ENCODE measurements around the gene FBXW7.

The FBXW7 gene

GRCh38 chr4:152321923-152322322 is 214.0 kb downstream of the FBXW7 start:
- no peak for DNase-seq

- DNase-seq: no peak
Measured at GRCh38 chr4:152321398-152321797, 214.5 kb downstream of the FBXW7 start.

- no peak for DNase-seq
Measured at GRCh38 chr4:152316969-152317368, 218.9 kb downstream of the FBXW7 start.

- no peak for DNase-seq
Measured at GRCh38 chr4:152310257-152310656, 225.6 kb downstream of the FBXW7 start.

- peak; percentile 54 to 93 for DNase-seq
Measured at GRCh38 chr4:152309418-152309817, 226.5 kb downstream of the FBXW7 start.

- peak; percentile 56 to 89 for DNase-seq
Measured at GRCh38 chr4:152308951-152309350, 226.9 kb downstream of the FBXW7 start.

- DNase-seq: no peak
Measured at GRCh38 chr4:152307669-152308068, 228.2 kb downstream of the FBXW7 start.

- DNase-seq: no peak
Measured at GRCh38 chr4:152306541-152306940, 229.4 kb downstream of the FBXW7 start.

- DNase-seq: no peak
Measured at GRCh38 chr4:152304220-152304619, 231.7 kb downstream of the FBXW7 start.

GRCh38 chr4:152301381-152301780 is 234.5 kb downstream of the FBXW7 start:
- DNase-seq: no peak

- no peak for DNase-seq
Measured at GRCh38 chr4:152299553-152299952, 236.3 kb downstream of the FBXW7 start.

- DNase-seq: no peak
Measured at GRCh38 chr4:152296386-152296785, 239.5 kb downstream of the FBXW7 start.

GRCh38 chr4:152294765-152295164 is 241.1 kb downstream of the FBXW7 start:
- no peak for DNase-seq

GRCh38 chr4:152294331-152294730 is 241.6 kb downstream of the FBXW7 start:
- DNase-seq: no peak

GRCh38 chr4:152293527-152293926 is 242.4 kb downstream of the FBXW7 start:
- DNase-seq: no peak

GRCh38 chr4:152290366-152290921 is 245.4 kb downstream of the FBXW7 start:
- no peak for DNase-seq

- no peak for DNase-seq
Measured at GRCh38 chr4:152289941-152290340, 246.0 kb downstream of the FBXW7 start.

- DNase-seq: no peak
Measured at GRCh38 chr4:152289541-152289940, 246.4 kb downstream of the FBXW7 start.

- DNase-seq: peak in 1 of 2 experiments; percentile 1
Measured at GRCh38 chr4:152283801-152284470, 252.0 kb downstream of the FBXW7 start.

- no peak for DNase-seq
Measured at GRCh38 chr4:152281822-152282221, 254.1 kb downstream of the FBXW7 start.

GRCh38 chr4:152281211-152281610 is 254.7 kb downstream of the FBXW7 start:
- DNase-seq: no peak

- DNase-seq: no peak
Measured at GRCh38 chr4:152279234-152279566, 256.7 kb downstream of the FBXW7 start.

- peak; percentile 18 to 66 for DNase-seq
Measured at GRCh38 chr4:152278505-152279233, 257.2 kb downstream of the FBXW7 start.

- no peak for DNase-seq
Measured at GRCh38 chr4:152278172-152278504, 257.8 kb downstream of the FBXW7 start.

- no peak for DNase-seq
Measured at GRCh38 chr4:152277333-152277732, 258.6 kb downstream of the FBXW7 start.
